ENCODE measurements around the gene VPS39. TPM values are rescaled to one million over a fixed set of nuclear protein-coding genes. Genes with fewer than 3 reads are reported as not detected.

Gene VPS39
- total RNA-seq, 1 experiment from 2014 or later = 55.2 TPM

DNA sequence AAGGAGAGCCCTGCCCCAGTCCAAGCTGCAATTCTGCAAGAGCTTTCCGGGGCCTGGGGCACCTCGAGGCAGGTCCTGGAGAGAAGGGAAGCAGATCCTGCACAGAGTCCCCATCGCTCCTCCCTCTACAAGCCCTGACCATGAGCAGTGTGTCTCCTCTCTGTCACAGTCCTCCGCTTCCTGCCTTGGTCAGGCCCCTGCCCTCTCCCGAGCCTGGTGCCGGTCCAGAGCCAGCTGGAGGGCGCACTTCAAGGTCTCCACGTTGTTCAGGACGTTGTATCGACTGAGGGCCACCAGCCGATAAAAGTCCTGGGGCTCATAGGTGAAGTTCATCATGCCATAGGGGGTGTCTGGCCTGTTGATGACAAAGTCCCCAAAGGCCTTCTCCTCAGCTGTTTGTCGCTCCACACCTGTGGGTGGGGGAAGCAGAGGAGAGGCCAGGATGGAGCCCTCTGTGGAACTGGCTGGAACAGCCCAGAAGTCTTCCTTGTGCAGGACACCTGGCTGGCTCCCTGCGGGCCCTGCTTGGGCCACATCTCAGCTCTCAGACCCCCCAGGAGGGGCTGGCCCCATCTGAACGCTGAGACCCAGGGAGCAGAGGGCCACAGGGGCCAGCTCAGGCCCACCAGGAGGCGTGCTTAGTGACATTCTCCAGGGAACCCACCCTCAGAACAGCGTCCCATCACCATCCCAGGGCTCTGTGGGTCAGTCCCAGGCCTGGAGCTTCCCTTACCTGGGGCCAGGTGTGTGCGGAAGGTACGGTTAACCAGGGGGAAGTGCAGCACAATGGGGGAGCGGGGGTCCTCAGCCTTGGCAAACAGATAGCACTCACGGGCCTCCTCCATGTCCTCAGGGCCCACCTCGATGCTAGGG, 66.1 kb downstream of the VPS39 start:
- DNase-seq (ENCODE audit: low read depth, low spot score) = no peak
- BruUV-seq (replicated peaks) = no TSS peak
- Histone ChIP-seq H3K27ac (ENCODE audit: low read length) (no peak overlapping the region), H3K4me1 (ENCODE audit: control insufficient read depth, insufficient read depth, low read length) (no peaks in the 10 kb centered on the region; the same call in 1 of the 2 replicates), H3K36me3 (ENCODE audit: control insufficient read depth, insufficient read depth, low read length) (no peaks in the 10 kb centered on the region), H3K9me3 (ENCODE audit: control insufficient read depth, insufficient read depth, low read depth, low read length) (no peaks in the 10 kb centered on the region), H3K27me3 (ENCODE audit: control insufficient read depth, insufficient read depth, low read length) (no peaks in the 10 kb centered on the region), H3K4me3 (ENCODE audit: low read depth in 2 of 2, low read length in 2 of 2) (no peak overlapping the region)
- intact Hi-C loops (cut with micrococcal nuclease; ENCODE audit: unreplicated experiment) (no loop called here), in situ Hi-C loops (cut with HindIII; ENCODE audit: low pct_unique_long_range_greater_than_20kb, low sequenced_read_pairs) (no loop called here)
- ChIA-PET POLR2A (no interaction called here), CTCF (no interaction called here)
- no peak for ATAC-seq
- TF ChIP-seq, protein P1, sequence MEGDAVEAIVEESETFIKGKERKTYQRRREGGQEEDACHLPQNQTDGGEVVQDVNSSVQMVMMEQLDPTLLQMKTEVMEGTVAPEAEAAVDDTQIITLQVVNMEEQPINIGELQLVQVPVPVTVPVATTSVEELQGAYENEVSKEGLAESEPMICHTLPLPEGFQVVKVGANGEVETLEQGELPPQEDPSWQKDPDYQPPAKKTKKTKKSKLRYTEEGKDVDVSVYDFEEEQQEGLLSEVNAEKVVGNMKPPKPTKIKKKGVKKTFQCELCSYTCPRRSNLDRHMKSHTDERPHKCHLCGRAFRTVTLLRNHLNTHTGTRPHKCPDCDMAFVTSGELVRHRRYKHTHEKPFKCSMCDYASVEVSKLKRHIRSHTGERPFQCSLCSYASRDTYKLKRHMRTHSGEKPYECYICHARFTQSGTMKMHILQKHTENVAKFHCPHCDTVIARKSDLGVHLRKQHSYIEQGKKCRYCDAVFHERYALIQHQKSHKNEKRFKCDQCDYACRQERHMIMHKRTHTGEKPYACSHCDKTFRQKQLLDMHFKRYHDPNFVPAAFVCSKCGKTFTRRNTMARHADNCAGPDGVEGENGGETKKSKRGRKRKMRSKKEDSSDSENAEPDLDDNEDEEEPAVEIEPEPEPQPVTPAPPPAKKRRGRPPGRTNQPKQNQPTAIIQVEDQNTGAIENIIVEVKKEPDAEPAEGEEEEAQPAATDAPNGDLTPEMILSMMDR (IDR thresholded peaks at IDR 0.05) = no peak
- no peak for TF ChIP-seq REST (IDR thresholded peaks at IDR 0.05; ENCODE audit: insufficient read depth in 1 of 2, low read depth in 2 of 2, low read length in 1 of 2)
- no peak for TF ChIP-seq SIN3A (IDR thresholded peaks at IDR 0.05; ENCODE audit: borderline replicate concordance, insufficient read depth, low read depth, low read length)
- no peak for TF ChIP-seq TCF7L2 (IDR thresholded peaks at IDR 0.05; ENCODE audit: low read depth, low read length)
- TF ChIP-seq POLR2AphosphoS5 (IDR thresholded peaks at IDR 0.05; ENCODE audit: low read depth, low read length) = no peak

DNA sequence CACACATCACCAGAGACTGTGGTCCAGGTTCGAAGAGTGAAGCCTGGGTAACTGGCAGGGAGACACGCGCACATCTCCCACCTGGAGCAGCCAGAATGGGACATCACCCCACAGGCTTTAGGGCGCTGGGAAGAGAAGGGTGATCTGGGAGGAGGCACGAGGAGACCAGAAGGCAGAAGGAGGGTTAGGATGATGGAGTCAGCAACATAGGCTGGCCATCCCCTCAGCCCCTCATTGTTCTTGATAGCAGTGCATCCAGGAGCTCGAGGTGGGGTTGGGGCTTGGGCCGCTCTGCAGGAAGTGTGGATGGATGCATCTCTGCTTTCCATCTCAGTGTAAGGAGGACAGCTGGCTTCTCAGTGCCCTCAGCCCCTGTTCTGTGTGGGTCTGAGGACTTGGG, 66.9 kb downstream of the VPS39 start:
- ATAC-seq (no peak), DNase-seq (ENCODE audit: low read depth, low spot score) (no peak)
- no TSS peak for BruUV-seq (replicated peaks)
- ChIA-PET POLR2A (no interaction called here), CTCF (no interaction called here)
- intact Hi-C loops (cut with micrococcal nuclease; ENCODE audit: unreplicated experiment) (no loop called here), in situ Hi-C loops (cut with HindIII; ENCODE audit: low pct_unique_long_range_greater_than_20kb, low sequenced_read_pairs) (no loop called here)
- H3K36me3 ChIP-seq (ENCODE audit: control insufficient read depth, insufficient read depth, low read length) = no peaks in the 10 kb centered on the region
- H3K4me1 ChIP-seq (ENCODE audit: control insufficient read depth, insufficient read depth, low read length) = no peaks in the 10 kb centered on the region; the same call in 1 of the 2 replicates
- H3K27ac ChIP-seq (ENCODE audit: low read length) = no peak overlapping the region
- H3K9me3 ChIP-seq (ENCODE audit: control insufficient read depth, insufficient read depth, low read depth, low read length) = no peaks in the 10 kb centered on the region
- no peak overlapping the region for H3K4me3 ChIP-seq (ENCODE audit: low read depth in 2 of 2, low read length in 2 of 2)
- H3K27me3 ChIP-seq (ENCODE audit: control insufficient read depth, insufficient read depth, low read length) = no peaks in the 10 kb centered on the region
- TF ChIP-seq TCF7L2 (IDR thresholded peaks at IDR 0.05; ENCODE audit: low read depth, low read length) (no peak), REST (IDR thresholded peaks at IDR 0.05; ENCODE audit: insufficient read depth in 1 of 2, low read depth in 2 of 2, low read length in 1 of 2) (no peak), SIN3A (IDR thresholded peaks at IDR 0.05; ENCODE audit: borderline replicate concordance, insufficient read depth, low read depth, low read length) (no peak), POLR2AphosphoS5 (IDR thresholded peaks at IDR 0.05; ENCODE audit: low read depth, low read length) (no peak)
- TF ChIP-seq, protein P1 (IDR thresholded peaks at IDR 0.05) = no peak

Measured in Panc1 (cell line).